ENCODE data around the gene RASSF7.
A peak's percentile ranks its signal among the peaks of the same experiment; 100 is the strongest.

The RASSF7 gene

GRCh38 chr11:533586-534395 is 27.0 kb upstream of the RASSF7 start:
- no peak for DNase-seq

GRCh38 chr11:534396-535209 is 26.2 kb upstream of the RASSF7 start:
- peak; percentile 45 for DNase-seq

GRCh38 chr11:535210-535518 is 25.6 kb upstream of the RASSF7 start:
- no peak for DNase-seq

- peak; percentile 94 for DNase-seq
Observed at GRCh38 chr11:535519-536454, 25.0 kb upstream of the RASSF7 start, which contains the start of gene HRAS. Gene HRAS, minus strand, starts transcription at chr11:535576.

GRCh38 chr11:536841-537621 is 23.7 kb upstream of the RASSF7 start, which contains the start of gene LRRC56:
Gene LRRC56, plus strand, starts transcription at chr11:537527. Its CDS starts 3,158 bp downstream, at chr11:540685.
- DNase-seq, result peak; percentile 90

GRCh38 chr11:537622-538430 is 22.9 kb upstream of the RASSF7 start:
- no peak for DNase-seq

- no peak for DNase-seq
Observed at GRCh38 chr11:538431-539051, 22.2 kb upstream of the RASSF7 start.

- no peak for DNase-seq
Observed at GRCh38 chr11:539971-540481, 20.7 kb upstream of the RASSF7 start.

GRCh38 chr11:540583-541432 is 20.0 kb upstream of the RASSF7 start:
- no peak for DNase-seq

- DNase-seq, result no peak
Observed at GRCh38 chr11:541433-541885, 19.3 kb upstream of the RASSF7 start.

- no peak for DNase-seq
Observed at GRCh38 chr11:544817-545166, 16.0 kb upstream of the RASSF7 start.

GRCh38 chr11:545171-545570 is 15.6 kb upstream of the RASSF7 start:
- no peak for DNase-seq

GRCh38 chr11:548700-549603 is 11.8 kb upstream of the RASSF7 start:
- no peak for DNase-seq

GRCh38 chr11:550021-550745 is 10.6 kb upstream of the RASSF7 start:
- no peak for DNase-seq

- DNase-seq, result no peak
Observed at GRCh38 chr11:550746-551085, 10.1 kb upstream of the RASSF7 start.

- no peak for DNase-seq
Observed at GRCh38 chr11:551131-551530, 9.6 kb upstream of the RASSF7 start.

GRCh38 chr11:551596-551995 is 9.2 kb upstream of the RASSF7 start:
- no peak for DNase-seq
